ENCODE results near the gene RAI1.
"Not testable (repeated sequence)": the region's sequence is repeated elsewhere in the genome, so short reads cannot be mapped to it uniquely, and the experiment has no call there.

The RAI1 gene

DNA sequence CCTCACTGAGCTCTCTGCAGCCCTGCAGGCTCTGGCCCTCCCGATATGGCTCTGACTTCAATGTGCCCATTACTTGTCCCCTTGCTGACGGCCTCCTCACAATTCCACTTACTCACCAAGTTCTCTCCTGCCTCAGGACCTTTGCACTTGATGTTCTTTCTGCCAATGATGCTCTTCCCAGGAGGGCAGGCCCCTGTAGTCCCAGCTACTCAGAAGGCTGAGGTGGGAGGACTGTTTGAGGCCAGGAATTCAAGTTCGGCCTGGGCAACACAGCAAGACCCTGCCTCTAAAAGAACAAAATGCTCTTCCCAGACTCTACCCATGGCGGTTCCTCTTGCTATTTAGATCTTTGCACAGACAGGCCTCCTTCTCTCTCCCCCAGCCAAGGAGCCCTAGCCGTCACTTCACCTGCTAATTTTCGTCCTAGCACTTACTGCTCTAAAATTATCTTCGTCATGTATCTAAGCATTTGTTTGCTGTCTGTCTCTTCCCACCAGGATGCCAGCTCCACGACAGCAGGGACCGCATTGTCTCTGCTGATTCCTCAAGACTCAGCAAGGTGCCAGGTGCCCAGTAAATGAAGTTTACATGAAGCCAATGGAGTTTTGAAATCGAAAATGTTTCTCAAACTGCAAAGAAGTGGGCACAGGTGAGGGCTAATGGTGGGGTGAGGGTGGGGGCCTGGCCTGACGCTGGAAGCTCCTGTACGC, 626 bp upstream of the RAI1 start:
- no peak for DNase-seq (ENCODE audit: low spot score)

- DNase-seq (ENCODE audit: low spot score) = peak; percentile 48
Observed at GRCh38 chr17:17681744-17682292, 560 bp downstream of the RAI1 start.

- peak; percentile 79 for DNase-seq (ENCODE audit: low spot score)
Observed at GRCh38 chr17:17682293-17682736, 1.1 kb downstream of the RAI1 start.

GRCh38 chr17:17682737-17683680, 1.8 kb downstream of the RAI1 start:
- peak; percentile 53 for DNase-seq (ENCODE audit: low spot score)

GRCh38 chr17:17683710-17684365, 2.6 kb downstream of the RAI1 start:
- no peak for DNase-seq (ENCODE audit: low spot score)

DNA sequence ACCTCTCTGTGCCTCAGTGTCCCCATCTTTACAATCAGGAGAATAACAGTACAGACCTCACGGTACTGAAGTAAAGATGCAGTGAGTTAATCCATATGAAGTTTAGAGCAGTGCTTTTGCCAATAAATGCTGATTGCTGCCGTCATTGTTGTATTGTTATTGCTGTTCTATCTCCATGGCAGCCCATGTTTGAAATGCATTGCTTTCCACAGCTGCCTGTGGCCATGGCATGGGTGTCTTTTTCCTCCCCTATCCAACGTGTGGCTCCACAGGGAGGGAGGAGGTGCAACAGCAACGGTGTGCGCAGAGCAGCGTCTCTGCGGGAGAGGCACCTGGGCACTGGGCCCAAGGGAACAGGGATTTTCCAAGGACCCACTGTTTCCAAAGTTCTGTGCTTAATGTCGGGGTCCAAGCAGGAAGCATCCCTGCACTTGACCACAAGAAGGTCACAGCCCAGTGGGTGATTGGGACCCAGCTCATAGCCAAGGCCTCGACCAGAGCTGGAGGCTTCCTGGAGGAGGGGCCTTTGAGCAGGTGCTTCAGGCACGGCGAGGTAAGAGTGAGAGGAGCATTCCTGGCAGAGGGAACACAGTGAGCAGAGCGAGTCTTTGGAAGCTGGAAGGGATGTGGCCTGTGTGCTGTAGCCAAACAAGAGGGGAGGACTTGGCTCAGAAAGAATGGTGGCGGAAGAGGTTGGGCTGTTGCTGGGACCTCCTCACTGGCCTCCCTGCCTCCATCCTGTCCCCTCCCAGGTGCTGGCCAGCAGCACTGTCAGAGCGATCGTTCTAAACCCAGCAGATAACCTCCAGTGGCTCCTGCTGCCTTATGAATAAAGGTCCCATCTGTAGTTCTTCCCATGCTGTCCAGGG, 3.9 kb downstream of the RAI1 start:
- no peak for DNase-seq (ENCODE audit: low spot score)

- no peak for DNase-seq (ENCODE audit: low spot score)
Observed at GRCh38 chr17:17685775-17686291, 4.6 kb downstream of the RAI1 start.

DNA sequence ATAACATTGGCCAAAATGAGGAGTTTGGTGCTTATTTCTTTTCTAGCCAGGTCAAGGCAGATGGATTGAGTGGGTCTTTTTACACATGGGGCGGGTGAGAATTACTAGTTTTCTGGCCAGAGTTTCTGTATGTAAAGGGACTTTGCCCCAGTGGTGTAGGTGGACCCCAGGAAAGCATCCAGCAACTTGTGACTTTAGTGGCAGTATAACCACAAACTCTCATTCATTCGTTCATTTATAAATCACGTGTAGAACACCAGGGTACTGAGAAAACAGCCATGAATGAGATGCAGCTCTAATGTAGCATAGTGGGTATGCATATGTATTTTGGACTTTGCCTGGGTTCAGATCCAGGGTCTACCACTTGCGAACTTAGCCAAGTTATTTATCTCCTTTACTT, 8.1 kb downstream of the RAI1 start:
- no peak for DNase-seq (ENCODE audit: low spot score)

DNA sequence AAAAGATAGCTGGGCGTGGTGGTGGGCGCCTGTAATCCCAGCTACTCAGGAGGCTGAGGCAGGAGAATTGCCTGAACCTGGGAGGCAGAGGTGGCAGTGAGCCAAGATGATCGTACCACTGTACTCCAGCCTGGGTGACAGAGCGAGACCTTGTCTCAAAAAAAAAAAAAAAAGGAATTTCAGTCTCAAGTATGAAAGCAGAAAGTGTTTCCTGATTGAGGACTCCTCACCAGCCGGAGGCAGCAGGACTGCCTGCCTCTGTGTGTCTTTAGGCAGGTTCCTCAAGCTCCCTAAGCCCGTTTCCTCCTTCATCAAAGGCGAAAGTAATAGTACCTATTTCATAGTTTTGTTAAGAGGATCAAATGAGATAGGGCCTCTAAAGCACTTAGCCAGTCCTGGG, 9.0 kb downstream of the RAI1 start:
- DNase-seq (ENCODE audit: low spot score) = not testable (repeated sequence)

DNA sequence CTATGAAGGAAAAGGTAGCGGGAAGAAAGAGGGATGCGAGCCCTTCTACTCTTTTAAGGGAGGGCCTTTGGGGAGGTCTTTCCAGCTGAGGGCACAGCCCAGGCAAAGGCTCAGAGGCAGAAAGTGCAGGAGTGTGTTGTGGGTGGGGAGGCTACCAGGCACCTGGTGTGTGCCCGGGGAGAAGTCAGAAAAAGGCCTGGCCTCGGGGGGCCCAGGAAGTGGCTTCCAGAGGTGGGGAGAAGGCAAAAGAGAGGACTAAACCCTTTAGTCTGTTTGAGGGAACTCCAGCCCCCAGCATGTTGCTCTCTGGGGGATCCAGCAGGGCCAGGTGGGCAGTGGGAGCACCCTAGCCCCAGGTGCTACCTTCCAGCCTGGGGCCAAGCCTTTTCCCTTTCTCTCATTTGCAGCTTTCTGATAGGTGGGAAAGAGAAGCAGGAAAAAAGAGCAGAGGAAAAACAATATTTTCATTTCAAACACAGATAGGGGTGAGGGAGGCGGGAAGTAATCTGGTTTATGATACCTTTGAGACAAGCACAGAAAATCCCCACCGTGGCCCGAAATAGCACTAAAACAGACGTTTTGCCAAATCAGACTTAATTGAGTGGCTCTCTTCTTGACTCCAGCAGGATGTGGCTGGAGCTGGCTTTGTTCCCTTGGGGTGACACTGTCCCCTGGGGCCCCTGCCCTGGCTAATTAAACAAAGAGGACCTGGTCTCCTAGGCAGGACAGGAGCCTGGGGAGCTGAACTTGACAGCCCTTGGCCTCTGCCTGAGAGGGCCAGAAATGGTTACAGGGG, 10.4 kb downstream of the RAI1 start:
- no peak for DNase-seq (ENCODE audit: low spot score)

DNA sequence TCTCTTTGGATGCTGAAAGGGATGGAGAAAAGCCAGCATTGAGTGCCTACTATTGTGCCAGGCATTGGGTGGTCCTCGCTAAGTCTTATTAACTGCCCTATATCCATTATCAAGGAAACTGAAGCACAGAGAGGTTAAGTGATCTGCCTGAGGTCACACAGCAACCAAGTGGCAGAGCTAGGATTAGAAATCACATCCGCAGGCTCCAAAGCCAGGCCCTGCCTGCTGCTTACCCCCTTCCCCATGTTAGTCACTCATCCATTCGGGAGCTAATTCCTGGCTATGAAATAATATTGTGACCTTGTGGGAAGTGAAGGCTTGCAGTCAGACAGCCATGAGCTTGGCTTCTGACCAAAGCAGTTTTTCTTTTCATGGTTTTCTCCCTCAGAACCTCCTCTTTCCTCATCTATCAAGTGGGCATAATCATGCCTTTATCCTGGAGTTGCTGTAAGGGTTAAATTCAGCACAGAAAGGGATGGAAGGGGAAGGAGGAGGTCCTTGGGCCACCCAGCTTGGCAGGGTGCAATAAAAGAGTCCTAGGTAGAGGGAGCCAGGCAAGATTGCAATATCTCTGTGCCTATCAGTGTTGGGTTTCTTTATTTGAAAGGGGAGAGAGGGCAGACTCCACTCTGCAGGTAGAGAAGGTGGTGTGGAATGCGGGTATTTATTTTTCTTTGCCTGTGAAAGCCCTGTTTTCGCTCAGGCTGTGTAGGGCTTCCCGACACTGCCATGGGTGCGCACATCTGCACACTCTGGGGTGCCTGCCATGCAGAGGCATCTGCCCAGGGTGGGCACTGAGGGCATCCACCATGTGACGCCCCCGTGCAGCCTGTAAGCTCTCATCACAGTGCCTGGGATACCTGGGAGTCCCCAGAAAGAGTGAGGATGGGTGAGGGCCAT, 11.3 kb downstream of the RAI1 start:
- no peak for DNase-seq (ENCODE audit: low spot score)

- DNase-seq (ENCODE audit: low spot score) = no peak
Observed at GRCh38 chr17:17693253-17694168, 12.3 kb downstream of the RAI1 start.

GRCh38 chr17:17694169-17695081, 13.2 kb downstream of the RAI1 start:
- DNase-seq (ENCODE audit: low spot score) = peak; percentile 87

DNA sequence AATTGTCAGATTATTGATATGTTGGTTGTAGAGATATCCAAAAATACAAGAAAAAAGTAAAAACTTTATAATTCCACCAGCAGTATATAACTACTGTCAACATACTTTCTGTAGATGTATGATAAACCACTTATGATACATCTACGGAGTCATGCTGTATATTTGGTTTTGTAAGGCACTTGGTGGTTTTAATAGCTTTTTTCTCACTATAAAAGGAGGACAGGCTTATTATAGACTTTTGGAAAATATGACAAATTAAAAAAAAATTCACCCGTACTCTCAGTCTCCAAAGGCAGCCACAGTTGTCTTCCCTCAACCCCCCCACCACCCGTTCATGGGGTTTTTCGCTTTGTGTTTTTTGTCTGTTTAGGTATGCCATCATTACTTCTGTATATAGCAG, 14.8 kb downstream of the RAI1 start:
- no peak for DNase-seq (ENCODE audit: low spot score)

- no peak for DNase-seq (ENCODE audit: low spot score)
Observed at GRCh38 chr17:17696882-17697633, 15.8 kb downstream of the RAI1 start.

DNA sequence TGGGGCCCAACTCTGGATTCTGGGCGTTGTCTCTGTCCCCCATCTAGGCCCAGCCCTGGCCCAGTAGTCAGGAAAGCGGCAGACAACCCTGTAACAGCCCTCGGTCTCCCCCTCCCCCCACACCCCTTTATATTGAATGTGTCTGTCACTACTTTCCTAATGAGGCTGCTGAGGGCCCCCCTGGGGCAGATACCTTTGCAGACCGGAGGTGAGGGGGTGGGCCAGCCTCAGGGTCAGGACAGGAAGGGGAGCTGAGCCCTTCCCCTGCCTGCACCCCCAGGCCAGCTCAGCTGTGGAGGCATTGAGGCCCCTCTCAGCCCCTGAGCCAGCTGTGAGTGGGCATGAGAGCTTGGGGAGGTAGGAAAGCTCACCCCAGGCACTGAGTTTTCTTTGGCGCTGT, 17.1 kb downstream of the RAI1 start:
- DNase-seq (ENCODE audit: low spot score) = no peak
